ENCODE measurements around the gene TRPM5.

- TF ChIP-seq EP300 (IDR thresholded peaks at IDR 0.05) (no peak), POLR2A (IDR thresholded peaks at IDR 0.05) (no peak)
Observed at GRCh38 chr11:2424811-2425495, 19.4 kb downstream of the TRPM5 start.
